K562 (cell line): ENCODE results near the gene ING4. TPM values are rescaled to one million over a fixed set of nuclear protein-coding genes. Genes with fewer than 3 reads are reported as not detected.

ENCODE experiments used
- ATAC-seq: fragments of 200-7000 bp; cut with Tn5 transposase; 3 replicates; pipeline ENCODE4 v1.9.1; 2020; ENCODE audit warnings: moderate library complexity
- BruUV-seq: library from RNA; stranded (reverse); fragments of 400-500 nt; replicated peaks from 2 replicates; lab custom pipeline; 2021; lab: Mats Ljungman, UMichigan
- CTCF ChIA-PET: fragments of 300-600 bp; formaldehyde crosslinking; extraction: SDS; loops from one replicate; lab custom pipeline; 2021; ENCODE audit warnings: low intra/inter-chr PET ratio; lab: Yijun Ruan, JAX
- POLR2A ChIA-PET: fragments of 300-600, 350-650 bp; sonication (Branson Sonifier 250); formaldehyde crosslinking; extraction: SDS; loops from one replicate; lab custom pipeline; 2021; ENCODE audit warnings: antibody characterized with exemption, inconsistent platforms; lab: Yijun Ruan, JAX
- DNase-seq, 4 experiments: peaks; one replicate each; pipeline versions ENCODE4 v3.0.0 to v3.0.0-alpha.2; 2011 to 2018; ENCODE audit warnings: low spot score in 3 of 4, mixed read lengths in 3 of 4; ENCODE audit errors: extremely low read depth in 1 of 4
- FAIRE-seq: peaks from 2 replicates; lab custom pipeline; 2011; peaks lifted over from hg19 to GRCh38; lab: Jason Lieb, UNC
- H2AFZ ChIP-seq: 2 replicates; pipeline ENCODE4 v1.6.0; 2011; ENCODE audit warnings: low read depth, low read length, control low read depth, inconsistent platforms
- H3K27ac ChIP-seq: fragments of 200-600 bp; 3 replicates; pipeline ENCODE4 v1.8.0; 2011; ENCODE audit warnings: low read depth, mild to moderate bottlenecking, control low read depth, inconsistent platforms, low read length, moderate library complexity, mixed read lengths; ENCODE audit errors: extremely low read depth
- H3K27me3 ChIP-seq, 2 experiments: fragments of 300-600 bp in 1 of 2; 2 replicates in 1 of 2; 3 replicates in 1 of 2; pipeline versions ENCODE4 v1.6.0 to v1.8.0; 2011; ENCODE audit warnings: inconsistent platforms in 2 of 2, low read length in 2 of 2, mild to moderate bottlenecking in 1 of 2, mixed read lengths in 1 of 2, moderate library complexity in 1 of 2; ENCODE audit not compliant: control insufficient read depth in 2 of 2, insufficient read depth in 2 of 2
- H3K36me3 ChIP-seq: fragments of 300-600 bp; 3 replicates; pipeline ENCODE4 v1.8.0; 2011; ENCODE audit warnings: mild to moderate bottlenecking, low read length, inconsistent platforms; ENCODE audit not compliant: control insufficient read depth, insufficient read depth
- H3K4me1 ChIP-seq, 2 experiments: fragments of 200-600 bp in 1 of 2; replicated peaks in 1 of 2; 2 replicates in 1 of 2; 3 replicates in 1 of 2; pipeline versions ENCODE4 v1.5.1 to v1.8.0; 2011; ENCODE audit warnings: inconsistent platforms in 2 of 2, low read length in 2 of 2, mild to moderate bottlenecking in 1 of 2, mixed read lengths in 1 of 2, moderate library complexity in 1 of 2; ENCODE audit not compliant: control insufficient read depth in 2 of 2, insufficient read depth in 2 of 2
- H3K4me2 ChIP-seq: 2 replicates; pipeline ENCODE4 v1.6.1; 2011; ENCODE audit warnings: low read length, control low read depth, inconsistent platforms, mixed read lengths; ENCODE audit not compliant: insufficient read depth
- H3K4me3 ChIP-seq: fragments of 200-600 bp; sonication (generic), shearing (Covaris generic); 2 replicates; pipeline ENCODE4 v1.5.1; 2016; ENCODE audit warnings: control low read depth, inconsistent platforms
- H3K79me2 ChIP-seq: fragments of 200-600 bp; 3 replicates; pipeline ENCODE4 v1.8.0; 2011; ENCODE audit warnings: low read length, inconsistent platforms; ENCODE audit not compliant: control insufficient read depth, insufficient read depth
- H3K9ac ChIP-seq, 2 experiments: 2 replicates each; pipeline versions ENCODE4 v1.6.0 to v1.6.1; 2011; ENCODE audit warnings: low read depth in 2 of 2, low read length in 2 of 2, control low read depth in 1 of 2, inconsistent platforms in 1 of 2, mild to moderate bottlenecking in 1 of 2, mixed read lengths in 1 of 2; ENCODE audit not compliant: insufficient read depth in 1 of 2
- H3K9me1 ChIP-seq: one replicate; pipeline ENCODE4 v1.6.0; 2011; ENCODE audit warnings: inconsistent platforms, mild to moderate bottlenecking, low read length, moderate library complexity; ENCODE audit not compliant: control insufficient read depth, insufficient read depth
- H3K9me3 ChIP-seq: replicated peaks from 2 replicates; pipeline ENCODE4 v1.5.1; 2011; ENCODE audit warnings: low read depth, low read length, inconsistent platforms; ENCODE audit not compliant: control insufficient read depth, insufficient read depth
- H4K20me1 ChIP-seq: replicated peaks from 2 replicates; pipeline ENCODE4 v1.6.1; 2011; ENCODE audit warnings: low read length, inconsistent platforms, mixed read lengths; ENCODE audit not compliant: control insufficient read depth, insufficient read depth
- RBFOX2 ChIP-seq: fragments of 200-400 bp; formaldehyde crosslinking; IDR thresholded peaks from 2 replicates; pipeline ENCODE4 v1.6.1; 2017; ENCODE audit warnings: low read depth, mild to moderate bottlenecking, low read length, moderate library complexity
- UBTF ChIP-seq, 2 experiments: IDR thresholded peaks; 2 replicates each; pipeline ENCODE4 v1.6.1; 2012; ENCODE audit warnings: improper control_type of control experiment in 2 of 2, low read depth in 2 of 2, low read length in 2 of 2, borderline replicate concordance in 1 of 2
- ZNF197 ChIP-seq: fragments of 200-800 bp; sonication (Bioruptor generic); IDR thresholded peaks from 2 replicates; pipeline ENCODE4 v1.6.1; 2016; ENCODE audit warnings: low read depth, missing genetic modification characterization, missing compliant biosample characterization
- WGBS: fragments of 100-300 bp; shearing (Covaris generic); methylation state at CpG from one replicate; pipeline ENCODE4 v1.1.6; 2016; ENCODE audit warnings: low coverage, mixed read lengths; ENCODE audit not compliant: insufficient coverage; ENCODE audit errors: missing lambda C conversion rate; 5-methylcytosine and 5-hydroxymethylcytosine counted together
- in situ Hi-C: fragments of 300-500 bp; cut with MboI; formaldehyde crosslinking; loops from 4 replicates; pipeline ENCODE4 v1.15.0; 2018; ENCODE audit warnings: inconsistent platforms, mixed read lengths
- intact Hi-C: fragments of 100-400 bp; cut with micrococcal nuclease; formaldehyde crosslinking; loops from 2 replicates; pipeline ENCODE4 v1.14.2; 2022
- polyA plus RNA-seq, 8 experiments: library from polyadenylated mRNA; depleted of rRNA in 4 of 8; stranded (reverse) in 5 of 8; unstranded in 3 of 8; fragments of >200 nt; fragmentation: Nextera tagmentation in 2 of 8; fragmentation: Illumina TruSeq in 1 of 8; extraction: Ambion mirVana in 2 of 8; extraction: Trizol in 1 of 8; gene quantifications; 2 replicates each; pipeline versions ENCODE4 v1.2.1 to v1.2.3, GENCODE V29; 2011 to 2014; ENCODE audit warnings: inconsistent platforms in 1 of 8, missing spikeins in 1 of 8
- total RNA-seq, 7 experiments: library from RNA; depleted of rRNA in 6 of 7; stranded (reverse); fragments of >200 nt in 6 of 7; fragmentation: Illumina TruSeq in 2 of 7; extraction: Trizol in 2 of 7; gene quantifications; 2 replicates each; pipeline versions ENCODE4 v1.2.1 to v1.2.3, GENCODE V29; 2011 to 2021; ENCODE audit warnings: low replicate concordance in 1 of 7

ING4 gene
- total and polyA plus RNA-seq, 9 of the 15 experiments (the other 6 are each of a cell fraction or from before 2014, with no cell fraction given), result 6.6 to 30.2 (median 15.7) TPM

GRCh38 chr12:6620885-6621274 lies 42.0 kb downstream of the ING4 start:
- Histone ChIP-seq H3K4me3 (no peak overlapping the region), H2AFZ (no peak overlapping the region), H3K4me1 (peaks cover 2 to 9% of the 10 kb centered on the region in 2 experiments; a peak in 4 of 5 replicates), H3K9me3 (no peaks in the 10 kb centered on the region), H3K27me3 (no peaks in the 10 kb centered on the region), H3K9me1 (no peaks in the 10 kb centered on the region), H4K20me1 (no peaks in the 10 kb centered on the region), H3K79me2 (peaks cover 19% of the 10 kb centered on the region), H3K4me2 (no peak overlapping the region), H3K9ac (no peak overlapping the region; a peak in 2 of 4 replicates), H3K27ac (no peak overlapping the region), H3K36me3 (peaks cover 25% of the 10 kb centered on the region; the same call in 2 of the 3 replicates)
- POLR2A ChIA-PET, result no interaction called here
- CTCF ChIA-PET, result no interaction called here
- 94% methylated on average over 12 of the region's 29 CpGs for WGBS
- no peak for DNase-seq
- TF ChIP-seq ZNF197 (no peak), UBTF (IDR thresholded peaks at IDR 0.05; ENCODE audit: borderline replicate concordance in 1 of 2, low read depth in 2 of 2, low read length in 2 of 2) (no peak), RBFOX2 (peak; percentile 41; the same call in 1 of the 2 replicates)
- no TSS peak for BruUV-seq
- in situ Hi-C loops, result no loop called here
- ATAC-seq, result no peak
- FAIRE-seq, result no peak
- intact Hi-C loops, result no loop called here
